HCT116 (cell line): ENCODE measurements around the gene STT3B. TPM values are rescaled to one million over a fixed set of nuclear protein-coding genes. Genes with fewer than 3 reads are reported as not detected.

Experiments
- ATAC-seq: fragments of 200-7000 bp; cut with Tn5 transposase; 2 replicates; pipeline ENCODE4 v1.9.1; 2020; ENCODE audit warnings: mild to moderate bottlenecking, moderate library complexity
- BruUV-seq: library from RNA; stranded (reverse); fragments of 400-500 nt; replicated peaks from 2 replicates; lab custom pipeline; 2021; lab: Mats Ljungman, UMichigan
- CTCF ChIA-PET: fragments of 300-600 bp; sonication (Branson Sonifier 250); formaldehyde crosslinking; loops from one replicate; lab custom pipeline; 2021; ENCODE audit warnings: antibody characterized with exemption; lab: Charles Lee
- POLR2A ChIA-PET: fragments of 300-600, 350-600 bp; sonication (Branson Sonifier 250); formaldehyde crosslinking; loops from one replicate; lab custom pipeline; 2021; ENCODE audit warnings: antibody characterized with exemption; lab: Charles Lee
- RAD21 ChIA-PET, 2 experiments: fragments of 300-600 bp; sonication (Branson Sonifier 250); formaldehyde crosslinking; loops; one replicate each; lab custom pipeline; 2023; ENCODE audit warnings: low total read pairs in 2 of 2; ENCODE audit not compliant: uncharacterized antibody in 2 of 2, unreplicated experiment in 2 of 2, low non-redundant PET in 1 of 2; lab: Charles Lee
- DNase-seq: peaks from one replicate; pipeline ENCODE4 v3.0.0-alpha.2; 2010; ENCODE audit warnings: low read depth, low spot score
- H2AFZ ChIP-seq: fragments of 200-600 bp; shearing (Covaris generic), sonication (generic); 2 replicates; pipeline ENCODE4 v1.6.1; 2017; ENCODE audit warnings: low read depth, mixed run types, mixed read lengths, antibody characterized with exemption, low read length; ENCODE audit not compliant: poor library complexity, severe bottlenecking
- H3K27ac ChIP-seq: 2 replicates; pipeline ENCODE4 v1.5.1; 2012; ENCODE audit warnings: low read depth, low read length
- H3K27me3 ChIP-seq: fragments of 200-600 bp; sonication (generic); 2 replicates; pipeline ENCODE4 v1.6.1; 2016; ENCODE audit warnings: mixed run types, low read length, mixed read lengths; ENCODE audit not compliant: insufficient read depth
- H3K36me3 ChIP-seq, 2 experiments: fragments of 200-500 bp in 1 of 2; fragments of 200-600 bp in 1 of 2; sonication (Bioruptor generic) in 1 of 2; sonication (generic) in 1 of 2; 2 replicates each; pipeline versions ENCODE4 v1.5.1 to v1.6.1; 2014 to 2016; ENCODE audit warnings: low read length in 2 of 2, inconsistent platforms in 1 of 2, mixed read lengths in 1 of 2, mixed run types in 1 of 2; ENCODE audit not compliant: insufficient read depth in 2 of 2, control insufficient read depth in 1 of 2
- H3K4me1 ChIP-seq, 2 experiments: fragments of 200-600 bp in 1 of 2; sonication (generic) in 1 of 2; 2 replicates each; pipeline versions ENCODE4 v1.5.1 to v1.6.1; 2012 to 2017; ENCODE audit warnings: low read length in 2 of 2, inconsistent platforms in 1 of 2, mild to moderate bottlenecking in 1 of 2, mixed read lengths in 1 of 2, mixed run types in 1 of 2, moderate library complexity in 1 of 2; ENCODE audit not compliant: insufficient read depth in 2 of 2, control insufficient read depth in 1 of 2
- H3K4me2 ChIP-seq: fragments of 200-600 bp; sonication (generic); 2 replicates; pipeline ENCODE4 v1.6.1; 2017; ENCODE audit warnings: mixed run types, low read length, mixed read lengths
- H3K4me3 ChIP-seq, 2 experiments: fragments of 200-600 bp in 1 of 2; sonication (generic) in 1 of 2; replicated peaks in 1 of 2; 2 replicates each; pipeline ENCODE4 v1.5.1; 2011 to 2016; ENCODE audit warnings: low read length in 2 of 2, control low read depth in 1 of 2, low read depth in 1 of 2, mild to moderate bottlenecking in 1 of 2, mixed read lengths in 1 of 2, mixed run types in 1 of 2
- H3K79me2 ChIP-seq: fragments of 200-600 bp; sonication (generic); 2 replicates; pipeline ENCODE4 v1.6.1; 2017; ENCODE audit warnings: mild to moderate bottlenecking, mixed run types, low read length, moderate library complexity, mixed read lengths; ENCODE audit not compliant: insufficient read depth
- H3K9ac ChIP-seq: fragments of 200-600 bp; sonication (generic); 2 replicates; pipeline ENCODE4 v1.6.1; 2016; ENCODE audit warnings: low read length, mixed read lengths
- H3K9me2 ChIP-seq: fragments of 200-600 bp; sonication (generic), shearing (Covaris generic); 2 replicates; pipeline ENCODE4 v1.6.1; 2017; ENCODE audit warnings: mixed run types, mild to moderate bottlenecking, moderate library complexity; ENCODE audit not compliant: insufficient read depth
- H3K9me3 ChIP-seq, 2 experiments: fragments of 200-500 bp in 1 of 2; fragments of 200-600 bp in 1 of 2; sonication (Bioruptor generic) in 1 of 2; sonication (generic) in 1 of 2; 2 replicates each; pipeline ENCODE4 v1.6.1; 2014 to 2017; ENCODE audit warnings: low read length in 2 of 2, mixed read lengths in 2 of 2, inconsistent platforms in 1 of 2, low read depth in 1 of 2, mild to moderate bottlenecking in 1 of 2, mixed run types in 1 of 2, moderate library complexity in 1 of 2; ENCODE audit not compliant: control insufficient read depth in 1 of 2, insufficient read depth in 1 of 2
- H4K20me1 ChIP-seq: fragments of 200-600 bp; sonication (generic), shearing (Covaris generic); 2 replicates; pipeline ENCODE4 v1.6.1; 2017; ENCODE audit warnings: mixed run types, mild to moderate bottlenecking, moderate library complexity; ENCODE audit not compliant: insufficient read depth
- CTCF ChIP-seq, 3 experiments: fragments of 200-600 bp in 1 of 3; sonication (generic) in 1 of 3; IDR thresholded peaks in 2 of 3; conservative IDR thresholded peaks in 1 of 3; 2 replicates each; pipeline ENCODE4 v1.5.1; 2012 to 2017; ENCODE audit warnings: low read depth in 2 of 3, low read length in 2 of 3, antibody characterized with exemption in 1 of 3, borderline replicate concordance in 1 of 3, control low read depth in 1 of 3, mild to moderate bottlenecking in 1 of 3, mixed read lengths in 1 of 3, mixed run types in 1 of 3, moderate library complexity in 1 of 3; ENCODE audit not compliant: insufficient read depth in 1 of 3
- EGR1 ChIP-seq: IDR thresholded peaks from 2 replicates; pipeline ENCODE4 v1.6.1; 2012; ENCODE audit warnings: low read depth
- ELF1 ChIP-seq: IDR thresholded peaks from 2 replicates; pipeline ENCODE4 v1.6.1; 2012; ENCODE audit warnings: low read depth, borderline replicate concordance
- EZH2phosphoT487 ChIP-seq: fragments of 200-600 bp; IDR thresholded peaks from 2 replicates; pipeline ENCODE4 v1.6.1; 2018; ENCODE audit warnings: antibody characterized with exemption, borderline replicate concordance
- FOSL1 ChIP-seq: IDR thresholded peaks from 2 replicates; pipeline ENCODE4 v1.6.1; 2012; ENCODE audit warnings: low read depth
- POLR2A ChIP-seq: IDR thresholded peaks from 2 replicates; pipeline ENCODE4 v1.7.0; 2011; ENCODE audit warnings: borderline replicate concordance; ENCODE audit not compliant: insufficient read depth, insufficient read length; ENCODE audit errors: extremely low read depth
- SIN3A ChIP-seq: IDR thresholded peaks from 2 replicates; pipeline ENCODE4 v1.6.1; 2012; ENCODE audit warnings: low read depth
- SRF ChIP-seq: IDR thresholded peaks from 2 replicates; pipeline ENCODE4 v1.6.1; 2012; ENCODE audit warnings: low read depth
- YY1 ChIP-seq: IDR thresholded peaks from 2 replicates; pipeline ENCODE4 v1.6.1; 2011; ENCODE audit warnings: low read length, low read depth, moderate library complexity, mild to moderate bottlenecking; ENCODE audit not compliant: insufficient replicate concordance; ENCODE audit errors: extremely low read depth
- ZFX ChIP-seq: fragments of 450-650 bp; IDR thresholded peaks from 2 replicates; pipeline ENCODE4 v1.6.1; 2017
- intact Hi-C: fragments of 100-400 bp; cut with micrococcal nuclease; formaldehyde crosslinking; loops from 2 replicates; pipeline ENCODE4 v1.10.0; 2022
- total RNA-seq: library from RNA; stranded (reverse); gene quantifications from one replicate; pipeline ENCODE4 v1.2.1, GENCODE V29; 2021; ENCODE audit not compliant: unreplicated experiment
- TF ChIP-seq, protein P1 (sequence below): IDR thresholded peaks from 2 replicates; pipeline ENCODE4 v1.6.1; 2011; ENCODE audit warnings: mild to moderate bottlenecking, low read length, moderate library complexity; ENCODE audit not compliant: insufficient replicate concordance; ENCODE audit errors: extremely low read depth

Gene STT3B
- total RNA-seq, 1 experiment from 2014 or later: 131 TPM

DNA sequence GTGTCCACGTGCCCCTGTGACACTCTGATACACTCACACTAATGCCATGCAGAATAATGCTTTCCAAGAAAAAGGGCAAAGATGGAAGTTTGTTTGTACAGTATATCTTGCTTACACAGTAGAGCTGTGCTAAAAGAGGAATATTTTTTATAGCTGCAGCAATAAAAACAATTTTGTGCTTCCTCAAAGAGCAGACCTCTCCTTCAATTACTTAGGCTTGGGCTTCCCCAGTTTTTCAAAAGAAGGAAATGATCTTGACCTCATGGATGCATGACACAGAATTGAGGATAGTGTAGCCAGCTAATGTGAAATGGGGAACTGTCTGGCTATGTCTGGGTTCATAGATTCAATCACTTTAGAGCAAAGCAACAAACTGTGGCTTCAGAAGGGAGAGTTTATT is 137.4 kb downstream of the STT3B start:
- ChIA-PET CTCF (no interaction called here), POLR2A (no interaction called here), RAD21 (no interaction called here)
- no peak overlapping the region for H3K4me2 ChIP-seq
- no TSS peak for BruUV-seq
- no peak for TF ChIP-seq POLR2A
- no peak for TF ChIP-seq FOSL1
- TF ChIP-seq, protein P1, sequence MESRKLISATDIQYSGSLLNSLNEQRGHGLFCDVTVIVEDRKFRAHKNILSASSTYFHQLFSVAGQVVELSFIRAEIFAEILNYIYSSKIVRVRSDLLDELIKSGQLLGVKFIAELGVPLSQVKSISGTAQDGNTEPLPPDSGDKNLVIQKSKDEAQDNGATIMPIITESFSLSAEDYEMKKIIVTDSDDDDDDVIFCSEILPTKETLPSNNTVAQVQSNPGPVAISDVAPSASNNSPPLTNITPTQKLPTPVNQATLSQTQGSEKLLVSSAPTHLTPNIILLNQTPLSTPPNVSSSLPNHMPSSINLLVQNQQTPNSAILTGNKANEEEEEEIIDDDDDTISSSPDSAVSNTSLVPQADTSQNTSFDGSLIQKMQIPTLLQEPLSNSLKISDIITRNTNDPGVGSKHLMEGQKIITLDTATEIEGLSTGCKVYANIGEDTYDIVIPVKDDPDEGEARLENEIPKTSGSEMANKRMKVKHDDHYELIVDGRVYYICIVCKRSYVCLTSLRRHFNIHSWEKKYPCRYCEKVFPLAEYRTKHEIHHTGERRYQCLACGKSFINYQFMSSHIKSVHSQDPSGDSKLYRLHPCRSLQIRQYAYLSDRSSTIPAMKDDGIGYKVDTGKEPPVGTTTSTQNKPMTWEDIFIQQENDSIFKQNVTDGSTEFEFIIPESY: no peak
- no peak for TF ChIP-seq ELF1
- no peak for TF ChIP-seq ZFX
- TF ChIP-seq EZH2phosphoT487: no peak
- TF ChIP-seq YY1: no peak
- no peak for TF ChIP-seq CTCF (IDR thresholded peaks at IDR 0.05 in 2 of 3, conservative IDR thresholded peaks at IDR 0.05 in 1 of 3; ENCODE audit: borderline replicate concordance in 1 of 3, insufficient read depth in 1 of 3, low read depth in 2 of 3, low read length in 2 of 3)
- TF ChIP-seq SRF: no peak
- no peak for TF ChIP-seq SIN3A
- TF ChIP-seq EGR1: no peak
- no peaks in the 10 kb centered on the region for H4K20me1 ChIP-seq
- H3K9me2 ChIP-seq: no peaks in the 10 kb centered on the region
- no peaks in the 10 kb centered on the region for H3K79me2 ChIP-seq
- no peak overlapping the region for H3K27ac ChIP-seq
- no peaks in the 10 kb centered on the region for H3K9me3 ChIP-seq
- no peak overlapping the region for H3K4me3 ChIP-seq
- DNase-seq (no peak), ATAC-seq (no peak)
- no peaks in the 10 kb centered on the region for H3K4me1 ChIP-seq
- no peaks in the 10 kb centered on the region for H3K36me3 ChIP-seq
- no peaks in the 10 kb centered on the region for H3K27me3 ChIP-seq
- intact Hi-C loops: no loop called here
- H2AFZ ChIP-seq: no peak overlapping the region
- H3K9ac ChIP-seq: no peak overlapping the region
